ENCODE results near the gene MAS1L. TPM values are rescaled to one million over a fixed set of nuclear protein-coding genes. Genes with fewer than 3 reads are reported as not detected.

Gene MAS1L
- 0.33 TPM for total RNA-seq

GRCh38 chr6:29487660-29488059 is at the start of gene MAS1L:
Gene MAS1L, minus strand, starts transcription at chr6:29487956. Its CDS starts 54 bp downstream, at chr6:29487902.

GRCh38 chr6:29456971-29457370 is 30.8 kb downstream of the MAS1L start, which contains the start of the genes OR11A1 and OR2H1:
Gene OR11A1, minus strand, starts transcription at chr6:29457071. Its CDS starts 29,430 bp downstream, at chr6:29427641.
Gene OR2H1, plus strand, starts transcription at chr6:29457155. Its CDS starts 4,615 bp downstream, at chr6:29461770.

GRCh38 chr6:29439006-29439405 is 48.8 kb downstream of the MAS1L start, which contains the start of gene OR10C1:
Gene OR10C1, plus strand, starts transcription at chr6:29439306. Its CDS starts 710 bp downstream, at chr6:29440016.

Other genes starting within 250 kb of the MAS1L start
- gene OR14J1, start 186.3 kb downstream of the MAS1L start, total RNA-seq, result not detected
- gene OR5V1, start 119.1 kb downstream of the MAS1L start, total RNA-seq, result not detected
- gene OR12D3, start 112.7 kb downstream of the MAS1L start, total RNA-seq, result not detected
- gene OR12D2, start 92.3 kb downstream of the MAS1L start, total RNA-seq, result not detected
- gene OR12D1, start 73.0 kb downstream of the MAS1L start, total RNA-seq, result not detected
- gene OR10C1, start 48.6 kb downstream of the MAS1L start, total RNA-seq, result not detected
- gene OR11A1, start 30.9 kb downstream of the MAS1L start, total RNA-seq, result not detected
- gene OR2H1, start 30.8 kb downstream of the MAS1L start, total RNA-seq, result not detected
- not detected for gene UBD, start 71.8 kb upstream of the MAS1L start, total RNA-seq
- gene OR2H2, start 97.2 kb upstream of the MAS1L start, total RNA-seq, result not detected
- 81.5 TPM for gene GABBR1, start 145.2 kb upstream of the MAS1L start, total RNA-seq
- 0.16 TPM for gene MOG, start 169.1 kb upstream of the MAS1L start, total RNA-seq
- not detected for gene ZFP57, start 193.2 kb upstream of the MAS1L start, total RNA-seq
- 24.5 TPM for gene HLA-F, start 235.5 kb upstream of the MAS1L start, total RNA-seq

All from camera-type eye (tissue), 1 donor.